GM12874 (cell line): ENCODE measurements around the gene ISM1.

Experiments used
- CTCF ChIP-seq: IDR thresholded peaks from 2 replicates; pipeline ENCODE4 v1.5.1; 2011; ENCODE audit warnings: low read depth, mild to moderate bottlenecking, control low read depth, low read length, moderate library complexity; ENCODE audit not compliant: insufficient read depth

ISM1 gene

GRCh38 chr20:13338097-13338661, 117.1 kb downstream of the ISM1 start:
- no peak for TF ChIP-seq CTCF

DNA sequence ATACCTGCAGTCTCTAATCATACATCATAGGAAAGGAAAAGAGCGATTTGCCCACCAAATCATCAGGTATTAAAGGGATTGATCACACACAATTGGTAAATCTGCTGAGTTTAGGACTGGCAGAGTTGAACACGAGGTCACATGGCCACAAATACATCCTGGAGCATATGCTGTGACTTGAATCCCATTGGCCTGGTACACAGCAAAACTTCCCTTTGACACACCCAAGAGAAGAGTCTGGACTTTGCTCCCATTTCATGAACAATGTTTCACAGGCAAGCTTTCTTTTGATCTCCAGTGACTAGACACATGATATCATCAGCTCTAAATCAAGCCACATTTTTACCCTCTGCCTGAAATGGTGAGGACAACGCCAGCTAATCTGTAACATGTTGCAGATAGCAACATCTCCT, 117.9 kb downstream of the ISM1 start:
- no peak for TF ChIP-seq CTCF

DNA sequence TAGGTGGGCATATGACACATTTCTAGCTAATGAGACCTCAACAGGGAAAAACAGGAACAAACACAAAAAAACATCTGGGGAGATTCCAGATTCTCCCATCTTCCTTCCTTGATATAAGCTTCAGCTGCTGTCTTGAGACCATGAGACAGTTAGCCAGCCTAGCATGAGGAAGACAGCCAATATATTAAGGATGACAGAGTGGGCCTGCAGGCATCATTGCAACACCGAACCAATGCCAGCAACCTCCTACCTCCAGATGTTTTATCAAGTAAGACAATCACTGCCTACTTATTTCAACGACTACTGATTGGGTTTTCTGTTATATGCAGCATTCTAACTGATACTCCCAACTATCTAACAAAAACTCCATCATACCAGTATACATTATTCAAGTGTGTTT, 119.0 kb downstream of the ISM1 start:
- no peak for TF ChIP-seq CTCF

- TF ChIP-seq CTCF = no peak
These were observed 120.8 kb downstream of the ISM1 start for GRCh38 chr20:13341737-13342393.

- no peak for TF ChIP-seq CTCF
These were observed 121.6 kb downstream of the ISM1 start for GRCh38 chr20:13342469-13343242.

DNA sequence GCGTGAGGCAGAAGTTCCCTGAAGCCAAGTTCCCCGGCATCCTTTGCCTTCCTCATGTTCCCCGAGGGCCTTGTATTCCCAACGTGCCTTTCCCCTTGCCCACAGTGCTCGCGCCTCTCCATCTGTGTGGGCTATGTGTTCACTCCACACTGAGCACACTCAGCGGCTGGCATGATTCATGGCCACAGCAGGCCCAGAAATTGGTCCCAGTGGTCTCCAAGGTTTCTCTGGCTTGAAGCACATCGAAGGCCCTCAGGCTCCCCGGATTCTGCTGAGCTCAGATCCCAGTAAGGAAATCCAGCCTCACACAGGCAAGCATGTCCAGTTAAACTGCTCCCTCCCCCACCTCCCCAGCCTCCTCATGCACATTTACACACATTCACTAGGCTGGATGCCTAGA, 123.6 kb downstream of the ISM1 start:
- no peak for TF ChIP-seq CTCF
